Mesothelial cell of epicardium (in vitro differentiated cells): ENCODE results near the gene C8G. TPM values are rescaled to one million over a fixed set of nuclear protein-coding genes. Genes with fewer than 3 reads are reported as not detected.
A peak's percentile ranks its signal among the peaks of the same experiment; 100 is the strongest.

Experiments
- DNase-seq, 2 experiments: peaks; one replicate each; pipeline ENCODE4 v3.0.0; 2021; ENCODE audit warnings: low spot score in 2 of 2; ENCODE audit not compliant: unreplicated experiment in 2 of 2
- H3K27ac Mint-ChIP-seq: 2 replicates; pipeline ENCODE4 v1.8.0; 2021; ENCODE audit warnings: mixed read lengths
- H3K27me3 Mint-ChIP-seq: 2 replicates; pipeline ENCODE4 v1.8.0; 2021; ENCODE audit warnings: low read depth, mixed read lengths
- H3K36me3 Mint-ChIP-seq: 2 replicates; pipeline ENCODE4 v1.8.0; 2021; ENCODE audit warnings: mixed read lengths
- H3K4me1 Mint-ChIP-seq: 2 replicates; pipeline ENCODE4 v1.8.0; 2021; ENCODE audit warnings: mixed read lengths
- H3K4me3 Mint-ChIP-seq: 2 replicates; pipeline ENCODE4 v1.8.0; 2021; ENCODE audit warnings: mild to moderate bottlenecking, moderate library complexity, mixed read lengths
- H3K9me3 Mint-ChIP-seq: 2 replicates; pipeline ENCODE4 v1.8.0; 2021; ENCODE audit warnings: mixed read lengths
- CTCF ChIP-seq: fragments of 200-600 bp; sonication (generic); IDR thresholded peaks from one replicate; pipeline ENCODE4 v1.5.0; 2021; ENCODE audit warnings: antibody characterized with exemption; ENCODE audit not compliant: unreplicated experiment
- total RNA-seq: library from RNA; stranded (reverse); gene quantifications from 3 replicates; pipeline ENCODE4 v1.2.1, GENCODE V29; 2021

Gene C8G
- 1.5 to 2.5 TPM (median 1.5 TPM) in 3 replicates for total RNA-seq

DNA sequence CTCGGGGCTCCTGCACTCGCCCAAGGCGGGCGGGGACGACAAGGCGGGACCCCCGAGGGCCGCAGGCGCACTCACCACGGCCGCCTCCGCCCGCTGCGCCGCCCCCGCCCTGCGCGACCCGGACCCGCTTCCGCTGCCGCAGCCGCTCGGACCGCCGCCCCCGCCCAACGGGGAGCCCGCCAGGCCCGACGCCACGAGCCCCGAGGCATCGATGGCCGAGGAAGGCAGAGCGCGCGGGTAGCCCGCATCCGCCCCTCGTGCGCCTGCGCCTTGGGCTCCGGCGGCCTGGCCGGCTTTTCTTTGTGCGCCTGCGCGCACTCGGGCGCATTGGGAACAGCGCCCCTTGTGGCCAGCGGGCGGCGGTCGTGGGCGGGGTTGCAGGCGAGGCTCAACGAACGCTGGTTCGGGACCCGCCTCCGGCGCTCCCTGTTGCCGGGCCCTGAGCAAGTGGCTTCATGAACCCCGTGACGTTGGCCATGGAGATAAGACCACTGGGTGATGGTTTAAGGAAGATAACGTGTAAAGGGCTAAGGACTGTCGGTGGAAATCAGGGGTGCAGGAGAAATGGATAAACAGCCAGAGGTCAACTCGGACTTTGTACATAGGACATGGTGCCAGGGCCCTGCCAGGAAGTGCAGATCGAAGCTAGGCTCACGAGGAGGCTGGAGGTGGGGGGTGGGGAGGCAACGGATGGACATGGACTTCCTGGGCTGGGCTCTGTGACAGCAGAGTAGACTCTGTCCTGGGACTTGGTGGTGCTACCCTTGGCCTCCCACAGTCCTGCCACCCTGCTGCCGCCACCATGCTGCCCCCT lies at the start of gene C8G, which contains the start of gene FBXW5:
TSS of gene C8G (plus strand) at position 725 of the 814 bp plus-strand sequence. CDS start at position 803, 78 bp downstream.
TSS of gene FBXW5 (minus strand) at position 220 of the 814 bp plus-strand sequence. CDS start 655 bp downstream, outside the sequence.
- H3K4me3 Mint-ChIP-seq, result peak within 1 kb of the TSS; percentile 70
- peak within 1 kb of the TSS; percentile 83 for H3K27ac Mint-ChIP-seq
- DNase-seq, result peak; percentile 94 to 96
- H3K9me3 Mint-ChIP-seq, result no peaks in the 10 kb centered on the region
- TF ChIP-seq CTCF, result peak; percentile 99
- H3K27me3 Mint-ChIP-seq, result no peaks in the 10 kb centered on the region
- peaks cover 8% of the 10 kb centered on the region for H3K4me1 Mint-ChIP-seq
- H3K36me3 Mint-ChIP-seq, result peaks cover 6% of the 10 kb centered on the region

GRCh38 chr9:136896027-136896426 lies 49.0 kb upstream of the C8G start:
- Mint-ChIP-seq H3K36me3 (peaks cover 11% of the 10 kb centered on the region), H3K27ac (no peak overlapping the region), H3K27me3 (no peaks in the 10 kb centered on the region), H3K4me1 (no peaks in the 10 kb centered on the region), H3K4me3 (no peak overlapping the region), H3K9me3 (no peaks in the 10 kb centered on the region)
- TF ChIP-seq CTCF, result no peak
- no peak for DNase-seq

DNA sequence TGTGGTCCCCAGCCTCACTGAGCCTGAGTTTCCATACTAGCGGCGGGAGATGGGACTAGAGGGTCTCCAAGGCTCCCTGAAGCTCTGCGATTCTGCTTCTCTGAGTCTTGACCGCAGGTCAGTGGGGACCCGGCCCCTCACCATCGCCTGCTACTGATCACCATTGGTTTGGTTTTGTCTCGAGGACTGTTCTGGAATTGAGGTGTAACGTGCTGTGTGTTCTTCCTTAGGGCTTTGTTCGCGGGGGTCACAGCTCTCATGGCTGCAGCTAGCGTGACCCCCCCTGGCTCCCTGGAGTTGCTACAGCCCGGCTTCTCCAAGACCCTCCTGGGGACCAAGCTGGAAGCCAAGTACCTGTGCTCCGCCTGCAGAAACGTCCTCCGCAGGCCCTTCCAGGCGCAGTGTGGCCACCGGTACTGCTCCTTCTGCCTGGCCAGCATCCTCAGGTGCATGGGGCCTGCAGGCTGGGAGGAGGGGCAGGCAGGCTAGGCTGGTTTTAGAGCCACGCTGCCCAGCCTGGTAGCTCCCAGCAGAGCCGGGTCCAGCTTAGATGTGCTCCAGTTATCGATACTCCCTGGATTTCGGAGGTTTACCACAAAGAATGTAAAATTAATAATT lies 46.5 kb upstream of the C8G start:
- no peaks in the 10 kb centered on the region for H3K9me3 Mint-ChIP-seq
- H3K4me1 Mint-ChIP-seq, result no peaks in the 10 kb centered on the region
- peaks cover 16% of the 10 kb centered on the region for H3K36me3 Mint-ChIP-seq
- H3K4me3 Mint-ChIP-seq, result no peak overlapping the region
- no peak overlapping the region for H3K27ac Mint-ChIP-seq
- no peak for TF ChIP-seq CTCF
- DNase-seq, result no peak
- H3K27me3 Mint-ChIP-seq, result no peaks in the 10 kb centered on the region

GRCh38 chr9:136899196-136899595 lies 45.8 kb upstream of the C8G start:
- H3K27ac Mint-ChIP-seq, result no peak overlapping the region
- DNase-seq, result no peak
- H3K9me3 Mint-ChIP-seq, result no peaks in the 10 kb centered on the region
- H3K4me3 Mint-ChIP-seq, result no peak overlapping the region
- no peak for TF ChIP-seq CTCF
- peaks cover 15% of the 10 kb centered on the region for H3K36me3 Mint-ChIP-seq
- H3K4me1 Mint-ChIP-seq, result no peaks in the 10 kb centered on the region
- no peaks in the 10 kb centered on the region for H3K27me3 Mint-ChIP-seq

DNA sequence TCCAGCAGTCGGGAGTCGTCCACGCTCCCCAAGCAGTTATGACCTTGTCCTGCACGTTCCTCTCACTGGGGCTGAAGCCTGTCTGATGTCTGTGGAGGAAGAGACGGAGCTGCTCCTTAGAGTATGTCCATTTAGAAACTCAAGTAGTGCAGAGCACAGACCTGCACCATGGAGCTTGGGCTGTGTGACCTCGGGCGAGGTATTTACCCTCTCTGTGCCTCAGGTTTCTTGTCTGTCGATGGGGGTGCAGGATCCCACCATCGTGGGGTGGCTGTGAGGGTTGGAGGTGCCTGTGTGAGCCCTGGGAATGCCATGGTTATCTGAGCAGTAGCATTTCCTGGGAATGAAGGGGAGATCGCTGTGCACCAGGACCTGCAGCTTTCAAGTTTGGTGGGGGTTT lies 44.5 kb upstream of the C8G start:
- DNase-seq, result no peak
- Mint-ChIP-seq H3K27ac (no peak overlapping the region), H3K36me3 (peaks cover 14% of the 10 kb centered on the region), H3K4me1 (no peaks in the 10 kb centered on the region), H3K4me3 (no peak overlapping the region), H3K9me3 (no peaks in the 10 kb centered on the region), H3K27me3 (no peaks in the 10 kb centered on the region)
- no peak for TF ChIP-seq CTCF
